ENCODE data around the gene BCL2L14.

DNA sequence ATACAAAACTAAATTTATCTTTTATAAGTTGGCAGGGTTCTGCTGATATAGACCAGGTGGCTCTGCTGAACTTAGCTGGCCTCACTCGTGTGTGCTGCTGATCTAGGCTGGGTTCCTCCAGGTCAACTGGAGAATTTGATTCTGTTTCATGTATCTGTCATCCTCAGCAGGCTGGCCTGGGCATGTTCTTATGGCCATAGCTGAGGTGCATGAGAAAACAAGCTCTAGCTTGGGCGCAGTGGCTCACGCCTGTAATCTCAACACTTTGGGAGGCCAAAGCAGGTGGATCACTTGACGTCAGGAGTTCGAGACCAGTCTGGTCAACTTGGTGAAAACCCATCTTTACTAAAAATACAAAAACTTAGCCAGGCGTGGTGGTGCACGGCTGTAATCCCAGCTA lies 24.3 kb upstream of the BCL2L14 start:
- TF ChIP-seq, protein P1, sequence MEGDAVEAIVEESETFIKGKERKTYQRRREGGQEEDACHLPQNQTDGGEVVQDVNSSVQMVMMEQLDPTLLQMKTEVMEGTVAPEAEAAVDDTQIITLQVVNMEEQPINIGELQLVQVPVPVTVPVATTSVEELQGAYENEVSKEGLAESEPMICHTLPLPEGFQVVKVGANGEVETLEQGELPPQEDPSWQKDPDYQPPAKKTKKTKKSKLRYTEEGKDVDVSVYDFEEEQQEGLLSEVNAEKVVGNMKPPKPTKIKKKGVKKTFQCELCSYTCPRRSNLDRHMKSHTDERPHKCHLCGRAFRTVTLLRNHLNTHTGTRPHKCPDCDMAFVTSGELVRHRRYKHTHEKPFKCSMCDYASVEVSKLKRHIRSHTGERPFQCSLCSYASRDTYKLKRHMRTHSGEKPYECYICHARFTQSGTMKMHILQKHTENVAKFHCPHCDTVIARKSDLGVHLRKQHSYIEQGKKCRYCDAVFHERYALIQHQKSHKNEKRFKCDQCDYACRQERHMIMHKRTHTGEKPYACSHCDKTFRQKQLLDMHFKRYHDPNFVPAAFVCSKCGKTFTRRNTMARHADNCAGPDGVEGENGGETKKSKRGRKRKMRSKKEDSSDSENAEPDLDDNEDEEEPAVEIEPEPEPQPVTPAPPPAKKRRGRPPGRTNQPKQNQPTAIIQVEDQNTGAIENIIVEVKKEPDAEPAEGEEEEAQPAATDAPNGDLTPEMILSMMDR (optimal IDR thresholded peaks at IDR 0.05 in 1 of 3, IDR thresholded peaks at IDR 0.05 in 1 of 3, conservative IDR thresholded peaks at IDR 0.05 in 1 of 3; ENCODE audit: extremely low read depth in 1 of 3, insufficient read depth in 2 of 3, low read length in 3 of 3), result no peak
- TF ChIP-seq EZH2 (IDR thresholded peaks at IDR 0.05; ENCODE audit: low read length), result no peak
